Natural killer cell (primary cell): Measurements from ENCODE around the gene CAMTA1. TPM values are rescaled to one million over a fixed set of nuclear protein-coding genes. Genes with fewer than 3 reads are reported as not detected.

Experiments
- ATAC-seq, 3 donors: fragments of 150-1000 bp in 2 of 3; fragments of 200-7000 bp in 1 of 3; cut with Tn5 transposase; 1 replicate in 1 of 3; 2 replicates in 2 of 3; pipeline ENCODE4 v1.10.0; 2021; ENCODE audit warnings: mild to moderate bottlenecking in 2 of 3, moderate library complexity in 2 of 3
- DNase-seq, 2 donors: peaks; one replicate each; pipeline versions ENCODE4 v3.0.0 to v3.0.0-alpha.2; 2013 to 2021; ENCODE audit warnings: mixed read lengths in 1 of 2
- H3K27ac ChIP-seq: one replicate; pipeline ENCODE4 v1.5.1; 2013; ENCODE audit warnings: mild to moderate bottlenecking, low read length
- H3K27me3 ChIP-seq: one replicate; pipeline ENCODE4 v1.6.1; 2013; ENCODE audit warnings: low read length; ENCODE audit not compliant: control insufficient read depth, insufficient read depth
- H3K36me3 ChIP-seq: one replicate; pipeline ENCODE4 v1.6.1; 2013; ENCODE audit warnings: low read length; ENCODE audit not compliant: control insufficient read depth, insufficient read depth
- H3K4me1 ChIP-seq: one replicate; pipeline ENCODE4 v1.6.1; 2013; ENCODE audit warnings: low read length; ENCODE audit not compliant: control insufficient read depth, insufficient read depth
- H3K4me3 ChIP-seq: one replicate; pipeline ENCODE4 v1.5.1; 2013; ENCODE audit warnings: low read length
- H3K9me3 ChIP-seq: one replicate; pipeline ENCODE4 v1.6.1; 2013; ENCODE audit warnings: low read length; ENCODE audit not compliant: control insufficient read depth, insufficient read depth
- H3K27ac Mint-ChIP-seq, 2 donors: one replicate each; pipeline ENCODE4 v1.8.0; 2022; ENCODE audit warnings: mild to moderate bottlenecking in 2 of 2, mixed read lengths in 2 of 2, moderate library complexity in 1 of 2
- H3K27me3 Mint-ChIP-seq, 2 donors: one replicate each; pipeline ENCODE4 v1.8.0; 2022; ENCODE audit warnings: low read depth in 2 of 2, mixed read lengths in 2 of 2
- H3K36me3 Mint-ChIP-seq: one replicate; pipeline ENCODE4 v1.8.0; 2022; ENCODE audit warnings: mixed read lengths
- H3K4me1 Mint-ChIP-seq, 2 donors: one replicate each; pipeline ENCODE4 v1.8.0; 2022; ENCODE audit warnings: mixed read lengths in 2 of 2
- H3K4me3 Mint-ChIP-seq: one replicate; pipeline ENCODE4 v1.8.0; 2022; ENCODE audit warnings: mild to moderate bottlenecking, moderate library complexity, mixed read lengths
- H3K9me3 Mint-ChIP-seq, 2 donors: one replicate each; pipeline ENCODE4 v1.8.0; 2022; ENCODE audit warnings: mixed read lengths in 2 of 2
- WGBS: methylation state at CpG from one replicate; pipeline ENCODE4 v1.1.7; 2013; ENCODE audit warnings: missing lambda C conversion rate; ENCODE audit not compliant: insufficient coverage; 5-methylcytosine and 5-hydroxymethylcytosine counted together
- intact Hi-C: fragments of 100-400 bp; cut with micrococcal nuclease; formaldehyde crosslinking; loops from one replicate; pipeline ENCODE4 v1.14.2; 2022
- total RNA-seq, 4 donors: library from RNA; stranded (reverse); fragments of 120-200 nt in 1 of 4; gene quantifications; one replicate each; pipeline versions ENCODE4 v1.2.3 to v1.2.4, GENCODE V29; 2013 to 2022
- TF ChIP-seq, protein P1 (sequence below): fragments of 200-600 bp; IDR thresholded peaks from one replicate; pipeline ENCODE4 v1.8.0; 2022; ENCODE audit warnings: antibody characterized with exemption

CAMTA1 gene
- total RNA-seq, 3 donors from 2014 or later (not counting 1 experiment from before 2014, with no cell fraction given), result 40.6 to 53.3 (median 44.9) TPM

GRCh38 chr1:7515904-7516303 is 730.6 kb downstream of the CAMTA1 start:
- Mint-ChIP-seq H3K4me1 (no peaks in the 10 kb centered on the region), H3K4me3 (no peak overlapping the region), H3K27me3 (peaks cover 0 to 9% of the 10 kb centered on the region in 2 donors), H3K27ac (no peak overlapping the region), H3K9me3 (no peaks in the 10 kb centered on the region), H3K36me3 (no peaks in the 10 kb centered on the region)
- Histone ChIP-seq H3K4me3 (no peak overlapping the region), H3K4me1 (no peaks in the 10 kb centered on the region), H3K36me3 (no peaks in the 10 kb centered on the region), H3K27ac (no peak overlapping the region), H3K27me3 (no peaks in the 10 kb centered on the region), H3K9me3 (no peaks in the 10 kb centered on the region)
- ATAC-seq, result no peak
- no peak for DNase-seq
- WGBS, result 86% methylated on average over 8 of the region's 8 CpGs
- TF ChIP-seq, protein P1, sequence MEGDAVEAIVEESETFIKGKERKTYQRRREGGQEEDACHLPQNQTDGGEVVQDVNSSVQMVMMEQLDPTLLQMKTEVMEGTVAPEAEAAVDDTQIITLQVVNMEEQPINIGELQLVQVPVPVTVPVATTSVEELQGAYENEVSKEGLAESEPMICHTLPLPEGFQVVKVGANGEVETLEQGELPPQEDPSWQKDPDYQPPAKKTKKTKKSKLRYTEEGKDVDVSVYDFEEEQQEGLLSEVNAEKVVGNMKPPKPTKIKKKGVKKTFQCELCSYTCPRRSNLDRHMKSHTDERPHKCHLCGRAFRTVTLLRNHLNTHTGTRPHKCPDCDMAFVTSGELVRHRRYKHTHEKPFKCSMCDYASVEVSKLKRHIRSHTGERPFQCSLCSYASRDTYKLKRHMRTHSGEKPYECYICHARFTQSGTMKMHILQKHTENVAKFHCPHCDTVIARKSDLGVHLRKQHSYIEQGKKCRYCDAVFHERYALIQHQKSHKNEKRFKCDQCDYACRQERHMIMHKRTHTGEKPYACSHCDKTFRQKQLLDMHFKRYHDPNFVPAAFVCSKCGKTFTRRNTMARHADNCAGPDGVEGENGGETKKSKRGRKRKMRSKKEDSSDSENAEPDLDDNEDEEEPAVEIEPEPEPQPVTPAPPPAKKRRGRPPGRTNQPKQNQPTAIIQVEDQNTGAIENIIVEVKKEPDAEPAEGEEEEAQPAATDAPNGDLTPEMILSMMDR, result no peak
- intact Hi-C loops, result no loop called here

GRCh38 chr1:7516341-7516740 is 731.1 kb downstream of the CAMTA1 start:
- H3K27me3 Mint-ChIP-seq, result peaks cover 0 to 9% of the 10 kb centered on the region in 2 donors
- Histone ChIP-seq H3K4me3 (no peak overlapping the region), H3K36me3 (no peaks in the 10 kb centered on the region), H3K4me1 (no peaks in the 10 kb centered on the region), H3K27me3 (no peaks in the 10 kb centered on the region), H3K27ac (no peak overlapping the region), H3K9me3 (no peaks in the 10 kb centered on the region)
- intact Hi-C loops, result no loop called here
- H3K4me3 Mint-ChIP-seq, result no peak overlapping the region
- no peaks in the 10 kb centered on the region for H3K9me3 Mint-ChIP-seq
- H3K36me3 Mint-ChIP-seq, result no peaks in the 10 kb centered on the region
- no peak overlapping the region for H3K27ac Mint-ChIP-seq
- no peak for ATAC-seq
- TF ChIP-seq, protein P1, result no peak
- no peaks in the 10 kb centered on the region for H3K4me1 Mint-ChIP-seq
- DNase-seq, result no peak
- WGBS, result 75% methylated on average over 4 of the region's 4 CpGs

DNA sequence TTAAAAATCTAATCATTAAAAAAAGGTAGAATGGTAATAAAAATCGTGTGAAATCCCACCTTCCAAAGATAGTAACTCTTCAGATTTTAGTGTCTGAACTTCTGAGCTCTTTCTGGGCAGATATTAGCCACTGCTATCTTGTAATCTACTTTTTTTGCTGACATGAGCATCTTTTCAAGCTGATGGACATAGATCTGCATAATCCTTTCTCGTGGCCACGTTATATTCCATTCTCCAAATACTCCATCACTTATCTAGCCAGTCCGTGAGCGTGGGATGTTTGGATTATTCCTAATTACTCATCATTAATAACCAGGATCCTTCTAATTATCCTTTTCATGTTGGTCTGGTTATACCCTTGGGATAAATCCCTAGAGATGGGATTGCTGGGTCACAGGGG is 731.7 kb downstream of the CAMTA1 start:
- Mint-ChIP-seq H3K9me3 (no peaks in the 10 kb centered on the region), H3K27ac (no peak overlapping the region), H3K4me1 (no peaks in the 10 kb centered on the region), H3K4me3 (no peak overlapping the region), H3K27me3 (peaks cover 0 to 9% of the 10 kb centered on the region in 2 donors), H3K36me3 (no peaks in the 10 kb centered on the region)
- H3K4me3 ChIP-seq, result no peak overlapping the region
- TF ChIP-seq, protein P1, result no peak
- ATAC-seq (no peak), DNase-seq (no peak)
- H3K9me3 ChIP-seq, result no peaks in the 10 kb centered on the region
- WGBS, result 76% methylated on average over 5 of the region's 5 CpGs
- no peak overlapping the region for H3K27ac ChIP-seq
- H3K36me3 ChIP-seq, result no peaks in the 10 kb centered on the region
- H3K27me3 ChIP-seq, result no peaks in the 10 kb centered on the region
- intact Hi-C loops, result no loop called here
- no peaks in the 10 kb centered on the region for H3K4me1 ChIP-seq

DNA sequence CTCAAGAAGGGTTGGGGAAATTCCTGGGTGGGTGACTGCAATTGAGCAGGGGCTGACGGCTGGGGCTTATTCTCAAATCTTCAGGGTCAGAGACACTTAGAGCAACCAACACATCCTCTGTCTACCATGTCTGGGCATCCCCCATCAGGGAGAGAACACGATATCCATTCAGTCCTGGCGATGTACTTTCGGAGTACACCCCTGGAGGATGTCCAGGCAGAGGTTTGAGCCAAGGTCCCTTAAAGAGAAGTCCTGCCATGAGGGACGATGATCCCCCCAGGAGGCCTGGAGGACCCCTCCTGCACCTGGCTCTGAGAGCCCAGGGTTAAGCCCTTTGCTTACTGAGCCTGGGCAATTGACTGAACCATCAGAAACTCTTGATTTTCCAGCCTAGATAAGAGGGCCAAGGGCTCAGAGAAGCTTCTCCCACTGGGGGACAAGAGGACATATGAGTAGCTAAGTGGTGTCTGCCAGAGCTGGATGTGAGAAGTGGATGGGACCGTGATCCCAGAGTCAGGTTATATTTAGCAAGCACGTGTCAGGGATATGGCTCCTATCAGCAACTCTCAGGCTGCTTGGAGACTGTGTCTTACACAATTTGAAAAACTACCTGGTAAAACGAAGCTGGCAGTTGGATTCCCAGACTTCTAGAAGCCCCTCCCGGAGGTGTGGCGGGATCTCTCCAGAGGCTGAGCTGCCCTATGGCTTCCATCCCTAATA is 732.5 kb downstream of the CAMTA1 start:
- intact Hi-C loops, result no loop called here
- H3K27ac Mint-ChIP-seq, result no peak overlapping the region

More for the DNA sequence above, 732.5 kb downstream of the CAMTA1 start:
- Mint-ChIP-seq H3K9me3 (no peaks in the 10 kb centered on the region), H3K4me1 (no peaks in the 10 kb centered on the region), H3K27me3 (peaks cover 0 to 6% of the 10 kb centered on the region in 2 donors), H3K4me3 (no peak overlapping the region), H3K36me3 (no peaks in the 10 kb centered on the region)
- no peaks in the 10 kb centered on the region for H3K9me3 ChIP-seq
- H3K36me3 ChIP-seq, result no peaks in the 10 kb centered on the region
- H3K27me3 ChIP-seq, result no peaks in the 10 kb centered on the region
- DNase-seq, result no peak
- ATAC-seq, result no peak
- H3K4me1 ChIP-seq, result no peaks in the 10 kb centered on the region
- H3K27ac ChIP-seq, result no peak overlapping the region
- no peak overlapping the region for H3K4me3 ChIP-seq
- TF ChIP-seq, protein P1, result no peak
- WGBS, result 74% methylated on average over 10 of the region's 10 CpGs
